HG03159 (cell line): ENCODE data around the gene DDX39A.
A peak's percentile ranks its signal among the peaks of the same experiment; 100 is the strongest.
"Not testable (repeated sequence)": the region's sequence is repeated elsewhere in the genome, so short reads cannot be mapped to it uniquely, and the experiment has no call there.

Experiments used
- ATAC-seq: cut with Tn5 transposase; IDR thresholded peaks from one replicate; pipeline ENCODE4 v1.9.1; 2021; ENCODE audit warnings: mild to moderate bottlenecking, moderate library complexity; ENCODE audit not compliant: unreplicated experiment

DDX39A gene

DNA sequence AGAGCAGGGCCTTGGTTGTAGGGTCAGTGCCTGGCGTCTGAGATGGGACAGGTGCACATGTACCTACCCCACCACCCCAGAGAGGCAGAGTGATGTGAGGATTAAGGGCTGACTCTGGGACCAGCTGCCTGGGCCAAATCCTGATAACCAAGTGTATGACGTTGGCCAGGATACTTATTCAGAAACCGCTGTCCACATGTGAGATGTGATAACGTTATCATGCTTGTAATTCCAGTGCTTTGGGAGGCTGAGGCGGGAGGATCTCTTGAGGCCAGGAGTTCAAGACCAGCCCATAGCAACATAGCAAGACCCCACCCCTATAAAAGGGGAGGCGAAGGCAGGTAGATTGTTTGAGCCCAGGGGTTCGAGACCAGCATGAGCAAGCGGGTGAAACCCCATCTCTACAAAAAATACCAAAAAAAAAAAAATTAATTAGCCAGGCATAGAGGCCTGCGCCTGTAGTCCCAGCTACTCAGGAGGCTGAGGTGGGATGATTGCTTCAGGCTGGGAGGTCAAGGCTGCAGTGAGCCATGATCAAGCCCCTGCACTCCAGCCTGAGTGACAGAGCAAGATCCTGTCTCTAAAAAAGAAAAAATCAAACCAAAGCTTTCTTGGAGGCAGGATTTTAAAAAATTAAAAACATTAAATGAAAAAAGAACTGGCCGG, 27.9 kb downstream of the DDX39A start:
- ATAC-seq: no peak

DNA sequence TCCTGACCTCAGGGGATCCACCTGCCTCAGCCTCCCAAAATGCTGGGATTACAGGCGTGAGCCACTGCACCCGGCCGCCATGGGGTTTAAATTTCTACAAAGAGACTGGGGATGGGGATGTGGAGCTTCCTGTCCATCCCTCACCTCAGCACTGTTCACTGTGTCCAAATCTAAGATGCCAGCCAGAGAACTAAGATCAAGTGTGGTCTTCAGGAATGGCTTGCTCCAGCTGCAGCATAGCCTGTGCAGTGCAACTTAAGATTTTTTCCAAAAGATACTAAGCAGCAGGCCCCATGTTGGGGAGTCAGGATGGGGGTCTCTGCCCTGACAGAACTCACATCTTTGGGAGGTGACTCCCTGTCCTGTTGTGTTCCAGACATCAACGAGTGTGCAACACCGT, 28.6 kb downstream of the DDX39A start:
- no peak for ATAC-seq

DNA sequence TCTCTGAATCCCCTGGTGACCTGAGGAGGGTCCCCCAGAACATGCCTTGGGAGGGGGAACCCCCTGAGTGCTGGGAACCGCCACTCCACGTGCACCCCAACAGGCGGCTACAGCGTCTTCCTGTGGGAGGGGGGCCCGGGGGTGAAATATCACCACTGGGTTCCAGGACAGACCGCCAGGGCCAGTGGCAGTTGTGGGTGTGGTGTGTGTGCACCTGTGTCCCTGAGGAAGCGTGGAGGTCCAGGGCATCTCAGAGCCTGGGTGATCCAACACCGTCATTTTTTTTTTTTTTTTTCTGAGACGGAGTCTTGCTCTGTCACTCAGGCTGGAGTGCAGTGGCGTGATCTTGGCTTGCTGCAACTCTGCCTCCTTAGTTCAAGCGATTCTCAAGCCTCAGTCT, 33.6 kb downstream of the DDX39A start:
- no peak for ATAC-seq

DNA sequence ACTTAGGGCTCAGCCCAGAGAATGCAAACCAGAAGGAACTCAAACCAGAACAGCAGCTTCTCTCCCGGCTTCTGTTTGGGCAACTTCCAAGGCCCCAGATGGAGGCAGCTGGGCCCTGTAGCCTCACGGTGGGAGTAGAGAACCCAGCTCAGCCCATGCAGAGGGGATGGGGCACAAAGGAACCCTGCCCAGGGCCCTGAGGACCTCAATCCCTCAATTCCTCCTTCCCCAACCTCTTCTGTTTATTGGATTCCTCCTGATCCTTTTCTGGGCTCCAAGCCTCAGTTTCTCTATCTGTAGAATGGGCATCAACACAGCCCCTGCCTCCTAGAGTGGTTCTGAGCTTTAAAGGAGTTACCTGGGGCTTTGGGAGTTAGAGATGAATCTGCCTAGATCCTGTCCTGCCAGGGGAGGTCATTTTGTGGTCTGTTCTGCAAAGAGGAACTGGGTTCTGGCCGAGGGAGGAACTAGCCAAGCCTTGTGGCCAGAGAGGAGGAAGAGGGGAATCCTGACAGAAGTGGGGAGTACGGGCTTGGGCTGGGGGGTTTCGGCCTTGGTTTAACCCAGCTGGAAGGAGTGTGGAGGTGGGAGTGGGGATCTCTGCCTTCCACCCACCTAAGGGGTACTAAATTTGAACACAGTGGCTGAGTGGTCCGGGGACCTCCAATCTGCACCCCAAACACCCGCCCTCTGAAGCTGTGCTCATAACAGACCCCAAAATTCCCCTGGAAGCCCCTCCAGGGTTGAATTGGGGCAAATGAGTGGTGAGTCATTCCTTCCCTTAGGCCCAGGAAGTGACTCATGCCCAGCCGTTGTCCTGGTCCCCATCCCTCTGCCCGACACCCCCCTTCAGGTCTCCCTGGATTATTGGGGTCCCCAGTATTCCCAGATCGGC, 35.2 kb downstream of the DDX39A start:
- no peak for ATAC-seq

DNA sequence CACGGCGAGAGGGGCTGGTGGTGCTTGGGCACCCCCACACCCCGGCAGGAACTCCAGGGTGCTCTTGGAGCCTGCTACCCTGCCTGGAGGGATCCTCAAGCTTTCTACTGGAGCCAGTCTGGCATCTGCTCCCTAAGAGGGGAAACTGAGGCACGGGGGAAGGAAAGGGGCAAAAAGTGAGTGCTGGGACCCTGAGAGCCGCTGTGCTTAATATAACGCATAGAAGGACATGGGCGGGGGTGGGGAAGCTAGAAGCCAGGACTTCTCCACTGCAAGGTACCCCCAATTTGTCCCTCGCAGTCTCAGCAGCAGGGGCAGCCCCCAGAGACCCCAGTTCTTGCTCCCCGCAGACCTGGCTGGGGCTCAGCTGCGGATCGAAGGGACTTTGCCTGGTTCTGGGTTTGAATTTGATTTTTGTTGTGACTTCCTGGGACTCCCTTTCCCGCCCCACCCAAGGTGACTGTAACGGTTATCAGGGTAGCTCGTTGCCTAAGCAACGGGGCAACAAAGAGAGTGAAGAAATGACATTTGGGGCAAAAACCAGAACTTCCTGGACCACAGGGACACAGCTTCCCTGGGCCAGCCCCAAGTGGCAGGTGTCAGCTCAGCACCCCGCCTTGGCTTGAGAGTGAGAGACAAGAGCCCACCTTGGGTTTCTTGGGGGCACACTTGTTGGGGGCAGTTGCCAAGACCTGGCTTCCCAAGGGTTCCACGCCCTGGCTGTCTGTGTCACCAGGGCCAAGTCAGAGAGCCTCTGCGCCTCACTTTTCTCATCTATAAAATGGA, 37.3 kb downstream of the DDX39A start:
- peak; percentile 31 for ATAC-seq

DNA sequence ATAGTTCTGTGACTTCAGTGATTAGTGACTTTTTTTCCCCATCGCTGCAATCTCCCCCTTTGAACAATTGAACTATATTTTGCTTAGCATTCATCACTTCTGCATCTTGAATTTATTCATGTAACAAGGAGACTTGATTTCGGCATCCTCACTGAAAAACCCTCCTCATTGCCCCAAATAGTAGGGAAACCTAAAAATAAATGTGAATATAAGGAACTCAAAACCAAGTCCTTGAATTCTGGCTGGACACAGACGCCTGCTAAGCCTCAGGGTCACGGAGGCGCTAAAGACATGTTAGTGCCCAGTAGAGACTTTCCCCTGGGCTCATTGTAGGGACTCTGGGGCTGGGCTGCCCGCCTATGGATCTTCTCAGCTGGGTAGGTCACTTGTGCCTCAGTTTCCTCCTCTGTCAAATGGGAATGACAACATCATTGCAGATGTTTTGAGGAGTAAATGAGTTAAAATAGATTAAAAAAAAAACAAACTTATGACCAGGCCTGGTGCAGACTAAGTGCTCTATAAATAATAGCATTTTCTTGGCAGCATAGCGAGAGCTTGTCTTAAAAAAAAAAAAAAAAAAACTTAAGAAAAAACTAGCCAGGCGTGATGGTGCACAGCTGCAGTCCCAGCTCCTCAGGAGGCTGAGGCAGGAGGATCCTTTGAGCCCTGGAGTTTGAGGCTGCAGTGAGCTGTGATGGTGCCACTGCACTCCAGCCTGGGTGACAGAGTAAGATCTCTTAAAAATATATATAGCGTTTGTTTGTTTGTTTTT, 39.7 kb downstream of the DDX39A start:
- ATAC-seq: no peak

DNA sequence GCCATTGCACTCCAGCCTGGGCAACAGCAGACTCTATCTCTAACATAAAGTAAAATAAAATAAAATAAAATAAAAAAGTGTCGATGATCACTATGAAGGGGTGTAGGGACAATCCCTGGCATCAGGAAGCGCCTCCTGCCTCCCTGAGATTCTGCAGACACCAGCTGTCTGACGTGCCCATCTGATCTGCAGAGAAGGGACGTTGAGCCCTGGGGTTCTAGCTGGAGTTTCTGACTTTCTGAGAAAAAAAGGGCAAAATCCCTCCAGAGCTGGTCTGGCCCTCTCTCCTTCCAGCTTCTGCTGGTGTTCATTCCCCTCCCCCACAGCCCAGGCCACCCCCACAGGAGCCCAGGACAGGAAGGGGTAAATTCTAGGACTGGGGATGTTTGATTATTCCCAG, 40.3 kb downstream of the DDX39A start:
- ATAC-seq: no peak

DNA sequence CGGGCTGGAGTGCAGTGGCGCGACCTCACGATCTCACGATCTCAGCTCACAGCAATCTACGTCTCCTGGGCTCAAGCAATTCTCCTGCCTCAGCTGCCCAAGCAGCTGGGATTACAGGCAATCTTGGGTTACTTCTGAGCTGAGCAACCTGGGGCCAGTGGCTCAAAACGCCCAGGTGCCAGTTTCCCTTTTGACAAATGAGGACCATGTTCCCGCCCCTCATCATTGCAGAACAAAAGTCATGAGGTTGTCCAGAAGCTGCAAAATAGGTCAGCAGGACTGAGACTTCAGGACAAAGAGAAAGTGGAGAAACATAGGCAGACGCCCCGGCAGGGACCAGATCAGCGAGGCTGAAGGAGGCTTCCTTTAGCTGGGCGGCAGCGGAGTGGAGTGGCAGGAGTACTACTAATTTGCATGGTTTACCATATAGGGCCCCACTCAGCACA, 41.2 kb downstream of the DDX39A start:
- ATAC-seq: no peak

DNA sequence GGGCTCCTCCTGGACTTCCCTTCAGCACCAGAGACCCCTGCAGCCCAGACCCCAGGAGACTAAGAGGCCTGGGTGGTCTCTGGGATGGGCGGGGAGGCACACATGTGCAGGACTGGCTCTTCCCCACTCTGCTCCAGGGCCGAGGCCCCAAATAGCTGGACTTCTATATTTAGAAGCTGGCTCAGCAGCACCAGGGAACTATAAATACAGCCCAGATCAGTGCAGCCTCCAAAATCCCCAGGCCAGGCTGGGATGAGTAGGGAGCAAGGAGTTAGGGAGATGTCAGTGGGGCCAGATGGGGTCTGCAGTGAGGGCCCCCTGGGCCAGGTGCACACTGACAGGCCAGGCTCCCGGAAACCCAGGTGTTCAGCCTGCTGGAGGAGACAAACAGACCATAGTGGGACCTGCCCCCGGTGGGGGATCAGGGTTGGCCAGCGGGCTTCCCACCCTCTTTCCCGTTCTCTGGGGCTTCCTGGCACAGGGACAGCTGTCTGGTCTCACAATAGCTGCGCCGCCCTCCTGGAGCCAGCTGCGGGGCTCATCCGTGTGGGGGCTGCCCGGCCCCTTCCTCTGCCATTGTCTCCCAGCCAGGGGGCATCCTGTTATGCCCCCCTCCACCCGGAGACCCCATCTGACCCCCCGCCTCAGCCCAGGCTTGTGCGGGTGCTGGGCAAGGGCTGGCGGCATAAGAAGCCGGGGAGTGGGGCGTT, 43.4 kb downstream of the DDX39A start:
- no peak for ATAC-seq

DNA sequence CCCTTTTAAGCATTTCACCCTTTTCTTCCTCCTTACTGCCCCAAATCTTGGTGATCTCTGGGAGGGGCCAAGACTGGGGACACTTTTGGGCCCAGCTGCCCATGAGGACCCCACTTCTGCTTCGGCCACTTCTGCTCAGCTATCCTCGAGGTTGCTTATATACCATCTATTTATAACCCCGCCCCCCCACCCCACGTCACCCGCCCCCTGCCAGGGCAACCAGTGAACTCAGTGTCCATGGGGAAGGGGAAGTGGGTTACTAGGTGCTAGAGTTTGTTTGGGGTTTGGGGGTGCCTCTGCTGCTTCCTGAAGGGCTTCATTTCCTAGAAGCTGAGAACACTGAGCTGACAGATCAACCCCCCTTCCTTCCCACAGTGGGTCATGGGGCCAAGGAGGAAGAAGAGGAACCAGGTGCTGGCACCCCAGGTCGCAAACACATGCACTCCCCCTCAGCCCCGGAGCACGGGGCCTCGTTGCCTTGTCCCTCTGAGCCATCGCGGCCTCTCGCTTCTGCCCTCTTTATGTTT, 44.0 kb downstream of the DDX39A start:
- no peak for ATAC-seq

DNA sequence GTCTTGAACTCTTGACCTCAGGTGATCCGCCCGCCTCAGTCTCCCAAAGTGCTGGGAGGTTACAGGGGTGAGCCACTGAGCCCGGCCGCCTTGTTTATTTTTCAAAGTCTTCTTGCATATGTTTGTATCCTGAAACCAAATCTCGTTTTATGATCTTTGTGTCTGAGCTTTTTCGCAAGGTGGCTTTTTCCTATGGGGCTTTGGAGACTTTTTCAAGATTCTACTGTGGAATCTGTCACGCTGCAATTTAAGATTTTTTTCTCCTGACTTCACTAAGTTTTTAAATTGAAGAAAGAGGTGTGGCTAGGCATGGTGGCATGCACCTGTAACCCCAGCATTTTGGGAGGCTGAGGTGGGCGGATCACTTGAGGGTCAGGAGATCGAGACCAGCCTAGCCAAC, 44.8 kb downstream of the DDX39A start:
- not testable (repeated sequence) for ATAC-seq

DNA sequence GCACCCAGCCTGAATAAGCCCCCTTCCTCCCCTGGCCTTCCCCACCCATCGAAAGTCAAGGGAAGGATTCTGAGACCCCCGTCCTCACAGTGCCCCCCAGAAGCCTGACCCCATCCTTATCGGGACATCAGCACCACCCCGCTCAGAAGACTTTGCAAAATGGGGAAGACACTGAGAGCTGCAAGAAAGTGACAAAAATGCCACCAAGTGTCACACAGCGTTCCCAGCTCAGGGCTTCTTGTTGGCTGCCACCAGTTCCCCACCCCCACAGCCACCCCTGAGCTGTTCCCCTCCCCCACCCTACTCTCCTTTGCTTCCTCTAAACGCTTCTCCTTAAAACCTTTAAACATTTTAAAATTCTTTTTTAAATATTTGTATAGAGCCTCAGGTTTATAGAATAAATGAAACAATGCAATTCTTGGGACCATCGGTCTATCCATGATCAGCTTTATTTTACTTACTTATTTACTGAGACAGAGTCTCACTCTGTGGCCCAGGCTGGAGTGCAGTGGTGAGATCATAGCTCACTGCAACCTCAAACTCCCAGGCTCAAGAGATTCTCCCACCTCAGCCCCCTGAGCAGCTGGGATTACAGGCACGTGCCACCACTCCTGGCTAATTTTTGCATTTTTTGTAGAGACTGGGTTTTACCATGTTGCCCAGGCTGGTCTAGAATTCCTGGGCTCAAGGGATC, 46.6 kb downstream of the DDX39A start:
- not testable (repeated sequence) for ATAC-seq

DNA sequence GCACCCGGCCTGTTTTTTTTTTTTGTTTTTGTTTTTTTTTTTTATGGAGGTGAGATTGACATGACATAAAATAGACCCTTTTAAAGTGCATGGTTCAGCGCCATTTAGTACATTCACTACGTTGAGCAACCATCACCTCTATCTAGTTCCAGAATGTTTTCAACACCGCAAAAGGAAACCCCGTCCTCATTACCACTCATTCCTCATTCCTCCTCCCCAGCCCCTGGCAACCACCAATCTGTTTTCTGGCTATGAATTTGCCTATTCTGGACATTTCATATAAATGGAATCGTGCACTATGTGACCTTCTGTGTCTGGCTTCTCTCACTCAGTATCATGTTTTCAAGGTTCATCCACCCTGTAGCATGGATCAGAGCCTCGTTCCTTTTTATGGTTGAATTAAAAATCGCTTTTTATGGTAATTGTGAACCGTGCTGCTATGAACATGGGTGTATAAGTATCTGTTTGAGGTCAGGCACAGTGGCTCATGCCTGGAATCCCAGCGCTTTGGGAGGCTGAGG, 47.8 kb downstream of the DDX39A start:
- ATAC-seq: no peak

DNA sequence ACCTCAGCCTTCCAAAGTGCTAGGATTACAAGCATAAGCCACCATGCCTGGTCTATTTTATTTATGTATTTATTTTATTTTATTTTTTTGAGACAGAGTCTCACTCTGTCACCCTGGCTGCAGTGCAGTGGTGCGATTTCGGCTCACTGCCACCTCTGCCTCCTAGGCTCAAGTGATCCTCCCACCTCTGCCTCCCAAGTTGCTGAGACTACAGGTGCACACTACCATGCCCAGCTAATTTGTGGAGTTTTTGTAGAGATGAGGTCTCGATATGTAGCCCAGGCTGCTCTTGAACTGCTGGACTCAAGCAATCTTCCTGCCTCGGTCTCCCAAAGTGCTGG, 48.2 kb downstream of the DDX39A start:
- no peak for ATAC-seq

DNA sequence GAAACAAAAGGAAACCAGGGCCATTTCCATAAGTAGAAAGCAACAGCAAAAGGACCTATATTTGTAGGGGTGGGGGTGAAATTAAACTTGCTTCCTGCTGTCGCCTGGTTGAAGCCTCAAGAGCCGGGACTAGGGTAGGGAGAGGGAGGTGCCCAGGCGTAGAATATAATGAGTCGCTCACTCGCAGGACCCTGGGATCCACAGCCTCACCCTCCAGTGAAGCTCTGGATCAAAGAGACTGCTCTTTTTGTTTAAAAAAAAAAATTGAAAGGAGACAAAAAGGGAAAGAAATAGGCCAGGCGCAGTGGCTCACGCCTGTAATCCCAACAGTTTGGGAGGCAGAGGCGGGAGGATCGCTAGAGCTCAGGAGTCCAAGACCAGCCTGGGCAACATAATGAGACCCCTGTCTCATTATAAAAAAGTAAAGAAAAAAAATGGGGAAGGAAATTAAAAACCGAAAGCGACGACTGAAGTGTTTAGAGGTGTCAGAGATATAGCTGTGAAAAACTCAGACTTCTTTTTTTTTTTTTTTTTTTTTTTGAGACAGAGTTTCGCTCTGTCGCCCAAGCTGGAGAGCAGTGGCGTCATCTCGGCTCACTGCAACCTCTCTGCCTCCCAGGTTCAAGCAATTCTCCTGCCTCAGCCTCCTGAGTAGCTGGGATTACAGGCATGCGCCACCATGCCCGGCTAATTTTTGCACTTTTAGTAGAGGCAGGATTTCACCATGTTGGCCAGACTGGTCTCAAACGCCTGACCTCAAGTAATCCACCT, 48.8 kb downstream of the DDX39A start:
- no peak for ATAC-seq

DNA sequence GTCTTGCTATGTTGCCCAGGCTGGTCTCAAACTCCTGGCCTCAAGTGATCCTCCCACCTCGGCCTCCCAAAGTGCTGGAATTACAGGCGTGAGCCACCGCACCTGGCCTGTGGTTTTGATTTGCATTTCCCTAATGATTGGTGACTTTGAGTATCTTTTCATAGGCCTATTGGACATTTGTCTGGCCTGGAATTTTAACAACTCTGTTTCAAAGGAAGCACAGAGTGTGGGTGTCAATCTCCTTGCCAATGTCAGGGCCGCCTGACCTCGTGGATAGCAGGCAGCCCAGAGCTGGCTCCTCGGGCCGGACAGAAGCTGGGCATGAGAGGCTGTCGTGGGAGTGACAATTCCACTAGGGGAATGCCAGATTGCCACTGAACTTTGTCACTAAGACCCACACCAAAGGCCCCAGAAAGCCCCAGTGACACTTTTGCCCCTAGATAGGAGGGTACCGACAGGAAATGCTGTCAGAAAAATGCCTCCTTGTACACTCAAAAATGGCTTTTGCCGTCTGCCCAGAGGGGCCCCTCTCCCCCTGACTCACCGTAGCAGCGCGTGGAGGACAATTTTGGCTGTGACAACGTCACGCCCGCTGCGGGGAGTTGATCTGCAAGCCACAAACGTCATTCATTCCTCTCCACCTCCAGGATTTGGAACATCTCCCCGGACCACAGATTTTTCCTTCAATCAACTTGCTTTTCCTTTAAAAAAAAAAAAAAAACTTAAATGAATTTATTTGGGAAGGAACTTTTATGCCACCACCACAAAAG, 49.6 kb downstream of the DDX39A start:
- no peak for ATAC-seq

DNA sequence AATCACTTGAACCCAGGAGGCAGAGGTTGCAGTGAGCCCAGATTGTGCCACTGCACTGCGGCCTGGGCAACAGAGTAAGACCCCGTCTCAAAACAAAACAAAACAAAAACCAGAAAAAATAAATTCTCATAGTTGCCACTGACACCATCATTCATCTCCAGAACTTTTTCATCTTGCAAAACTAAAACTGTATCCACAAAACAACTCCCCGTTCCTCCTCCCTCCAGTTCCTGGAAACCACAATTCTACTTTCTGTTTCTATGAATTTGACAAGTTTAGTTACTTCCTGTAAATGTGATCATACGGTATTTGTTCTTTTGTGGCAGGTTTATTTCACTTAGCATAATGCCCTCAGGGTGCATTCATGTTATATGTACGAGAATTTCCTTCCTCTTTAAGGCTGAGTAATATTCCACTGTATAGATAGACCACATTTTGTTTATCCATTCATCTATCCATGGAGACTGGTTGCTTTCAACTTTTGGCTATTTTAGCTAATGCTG, 51.1 kb downstream of the DDX39A start:
- no peak for ATAC-seq
